A549 treated with Mapracorat at 1 μM for 4 hours (cell line): Measurements from ENCODE around the gene MCMBP. TPM values are rescaled to one million over a fixed set of nuclear protein-coding genes. Genes with fewer than 3 reads are reported as not detected.

Experiments used
- total RNA-seq: library from RNA; stranded (reverse); fragments of 200-300 nt; extraction: Qiagen RNA extraction; gene quantifications from 5 replicates; pipeline ENCODE4 v1.2.3, GENCODE V29; 2022

MCMBP gene, protein sequence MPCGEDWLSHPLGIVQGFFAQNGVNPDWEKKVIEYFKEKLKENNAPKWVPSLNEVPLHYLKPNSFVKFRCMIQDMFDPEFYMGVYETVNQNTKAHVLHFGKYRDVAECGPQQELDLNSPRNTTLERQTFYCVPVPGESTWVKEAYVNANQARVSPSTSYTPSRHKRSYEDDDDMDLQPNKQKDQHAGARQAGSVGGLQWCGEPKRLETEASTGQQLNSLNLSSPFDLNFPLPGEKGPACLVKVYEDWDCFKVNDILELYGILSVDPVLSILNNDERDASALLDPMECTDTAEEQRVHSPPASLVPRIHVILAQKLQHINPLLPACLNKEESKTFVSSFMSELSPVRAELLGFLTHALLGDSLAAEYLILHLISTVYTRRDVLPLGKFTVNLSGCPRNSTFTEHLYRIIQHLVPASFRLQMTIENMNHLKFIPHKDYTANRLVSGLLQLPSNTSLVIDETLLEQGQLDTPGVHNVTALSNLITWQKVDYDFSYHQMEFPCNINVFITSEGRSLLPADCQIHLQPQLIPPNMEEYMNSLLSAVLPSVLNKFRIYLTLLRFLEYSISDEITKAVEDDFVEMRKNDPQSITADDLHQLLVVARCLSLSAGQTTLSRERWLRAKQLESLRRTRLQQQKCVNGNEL
- total RNA-seq: 79.1 to 92.1 TPM (median 89.9 TPM) in 5 replicates

GRCh38 chr10:119872610-119872859 is at the start of gene MCMBP:
TSS of gene MCMBP (minus strand) at chr10:119872843. CDS start at chr10:119872584, 259 bp downstream.

DNA sequence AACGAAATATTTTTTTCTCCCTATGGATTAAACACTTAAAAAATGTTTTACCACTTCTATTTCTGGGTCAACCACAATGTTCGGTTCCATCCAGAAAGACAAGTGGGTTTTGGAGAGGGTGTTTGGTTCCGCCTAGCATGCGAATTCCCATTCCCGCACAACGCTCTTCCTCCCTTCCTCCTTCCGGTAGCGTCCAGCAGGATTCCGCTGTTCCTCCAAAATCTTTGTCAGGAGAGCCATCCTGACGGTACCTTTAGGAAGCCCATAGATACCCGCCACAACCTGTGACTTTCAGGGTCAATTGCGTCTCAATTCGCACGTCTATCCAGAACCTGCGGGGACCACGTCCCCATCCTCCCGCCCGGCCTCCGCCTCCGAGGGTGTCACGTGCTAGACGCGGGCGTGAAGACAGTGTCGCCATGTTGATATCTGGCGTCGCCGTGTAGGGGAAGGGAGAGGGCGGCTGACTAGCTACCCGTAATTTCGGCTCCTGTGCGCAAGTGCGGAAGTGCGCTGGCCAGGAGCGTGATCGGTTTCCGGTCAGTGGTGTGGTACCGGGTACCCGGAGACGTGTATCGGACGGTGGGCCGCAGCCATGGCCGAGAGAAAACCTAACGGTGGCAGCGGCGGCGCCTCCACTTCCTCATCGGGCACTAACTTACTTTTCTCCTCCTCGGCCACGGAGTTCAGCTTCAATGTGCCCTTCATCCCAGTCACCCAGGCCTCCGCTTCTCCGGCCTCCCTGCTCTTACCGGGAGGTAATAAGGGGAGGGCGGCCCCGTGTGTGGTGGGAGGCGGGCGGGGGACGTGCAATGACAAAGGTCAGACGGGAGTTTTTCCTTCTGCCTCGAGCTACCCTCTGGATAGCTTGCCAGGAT is 19.8 kb upstream of the MCMBP start, which contains the start of gene SEC23IP:
TSS of gene SEC23IP (plus strand) at position 543 of the 878 bp plus-strand sequence. CDS start at position 596, 53 bp downstream.

Other genes starting within 250 kb of the MCMBP start
- gene BAG3, start 221.5 kb downstream of the MCMBP start, total RNA-seq: 198 to 246 TPM (median 241 TPM) in 5 replicates
- 8.4 to 11.4 TPM (median 9.9 TPM) in 5 replicates for gene INPP5F, start 146.8 kb downstream of the MCMBP start, total RNA-seq
- 43.3 to 54.4 TPM (median 51.9 TPM) in 5 replicates for gene SEC23IP, start 19.9 kb upstream of the MCMBP start, total RNA-seq